H9 (cell line): ENCODE measurements around the gene GPS1. TPM values are rescaled to one million over a fixed set of nuclear protein-coding genes. Genes with fewer than 3 reads are reported as not detected.

Experiments used
- DNase-seq: peaks from one replicate; pipeline ENCODE4 v3.0.0-alpha.2; 2017
- H2AFZ ChIP-seq: one replicate; pipeline ENCODE4 v1.6.1; 2013; ENCODE audit warnings: mild to moderate bottlenecking, low read length, control low read depth, moderate library complexity
- H2AK5ac ChIP-seq: 2 replicates; pipeline ENCODE4 v1.6.1; 2013; ENCODE audit warnings: low read length, control low read depth, mixed read lengths; ENCODE audit not compliant: insufficient read length
- H2BK120ac ChIP-seq: one replicate; pipeline ENCODE4 v1.6.1; 2013; ENCODE audit warnings: low read depth, mild to moderate bottlenecking, low read length, control low read depth, inconsistent platforms; ENCODE audit not compliant: poor library complexity, severe bottlenecking
- H2BK12ac ChIP-seq: 2 replicates; pipeline ENCODE4 v1.6.1; 2013; ENCODE audit warnings: low read length, control low read depth, mixed read lengths, low read depth; ENCODE audit not compliant: insufficient read length
- H2BK15ac ChIP-seq: 2 replicates; pipeline ENCODE4 v1.6.1; 2013; ENCODE audit warnings: low read depth, low read length, control low read depth
- H2BK20ac ChIP-seq: one replicate; pipeline ENCODE4 v1.6.1; 2013; ENCODE audit warnings: low read depth, mild to moderate bottlenecking, low read length, control low read depth, inconsistent platforms; ENCODE audit not compliant: poor library complexity, severe bottlenecking
- H2BK5ac ChIP-seq: 2 replicates; pipeline ENCODE4 v1.6.1; 2013; ENCODE audit warnings: low read length, control low read depth, mixed read lengths; ENCODE audit not compliant: insufficient read length
- H3K14ac ChIP-seq: 2 replicates; pipeline ENCODE4 v1.6.1; 2013; ENCODE audit warnings: low read length, control low read depth; ENCODE audit not compliant: insufficient read depth
- H3K18ac ChIP-seq: 2 replicates; pipeline ENCODE4 v1.6.1; 2013; ENCODE audit warnings: low read depth, mild to moderate bottlenecking, mixed read lengths, low read length, control low read depth; ENCODE audit not compliant: insufficient read length
- H3K23ac ChIP-seq: 2 replicates; pipeline ENCODE4 v1.6.1; 2013; ENCODE audit warnings: low read length, control low read depth, mixed read lengths, low read depth; ENCODE audit not compliant: insufficient read length
- H3K23me2 ChIP-seq: 2 replicates; pipeline ENCODE4 v1.6.1; 2013; ENCODE audit warnings: low read depth, mild to moderate bottlenecking, mixed read lengths, low read length, control low read depth; ENCODE audit not compliant: insufficient read length, poor library complexity, severe bottlenecking
- H3K27ac ChIP-seq: 2 replicates; pipeline ENCODE4 v1.5.1; 2013; ENCODE audit warnings: low read length, control low read depth, mixed read lengths, low read depth; ENCODE audit not compliant: insufficient read length
- H3K27me3 ChIP-seq: 2 replicates; pipeline ENCODE4 v1.6.1; 2013; ENCODE audit warnings: low read length, control low read depth, inconsistent platforms; ENCODE audit not compliant: insufficient read depth
- H3K4ac ChIP-seq: 2 replicates; pipeline ENCODE4 v1.6.1; 2013; ENCODE audit warnings: low read depth, mild to moderate bottlenecking, control low read depth, inconsistent platforms, low read length, moderate library complexity
- H3K4me1 ChIP-seq: 2 replicates; pipeline ENCODE4 v1.6.1; 2013; ENCODE audit warnings: low read length, control low read depth, inconsistent platforms; ENCODE audit not compliant: insufficient read depth
- H3K4me2 ChIP-seq: 2 replicates; pipeline ENCODE4 v1.6.1; 2013; ENCODE audit warnings: low read length, control low read depth, mixed read lengths; ENCODE audit not compliant: insufficient read length, insufficient read depth
- H3K56ac ChIP-seq: 2 replicates; pipeline ENCODE4 v1.6.1; 2013; ENCODE audit warnings: low read depth, mild to moderate bottlenecking, mixed read lengths, low read length, control low read depth; ENCODE audit not compliant: insufficient read length
- H3K79me1 ChIP-seq: 2 replicates; pipeline ENCODE4 v1.6.1; 2013; ENCODE audit warnings: low read depth, mild to moderate bottlenecking, moderate library complexity, low read length, control low read depth, inconsistent platforms; ENCODE audit not compliant: insufficient read depth, poor library complexity, severe bottlenecking
- H3K79me2 ChIP-seq: 2 replicates; pipeline ENCODE4 v1.6.1; 2013; ENCODE audit warnings: low read length, control low read depth, inconsistent platforms; ENCODE audit not compliant: insufficient read depth
- H3K9ac ChIP-seq: 2 replicates; pipeline ENCODE4 v1.6.1; 2013; ENCODE audit warnings: low read length, control low read depth, mixed read lengths; ENCODE audit not compliant: insufficient read length; ENCODE audit errors: extremely low read depth
- H3K9me3 ChIP-seq: one replicate; pipeline ENCODE4 v1.6.1; 2013; ENCODE audit warnings: low read depth, low read length, inconsistent platforms; ENCODE audit not compliant: control insufficient read depth
- H3T11ph ChIP-seq: one replicate; pipeline ENCODE4 v1.6.1; 2013; ENCODE audit warnings: mild to moderate bottlenecking, low read length, control low read depth, inconsistent platforms
- H4K20me1 ChIP-seq: one replicate; pipeline ENCODE4 v1.6.1; 2013; ENCODE audit not compliant: control insufficient read depth, insufficient read length, insufficient read depth
- H4K5ac ChIP-seq: 2 replicates; pipeline ENCODE4 v1.6.1; 2013; ENCODE audit warnings: low read depth, mild to moderate bottlenecking, mixed read lengths, low read length, control low read depth; ENCODE audit not compliant: insufficient read length
- H4K8ac ChIP-seq: replicated peaks from 2 replicates; pipeline ENCODE4 v1.6.1; 2013; ENCODE audit warnings: low read length, control low read depth, mixed read lengths, low read depth; ENCODE audit not compliant: insufficient read length
- H4K91ac ChIP-seq: 2 replicates; pipeline ENCODE4 v1.6.1; 2013; ENCODE audit warnings: low read depth, mild to moderate bottlenecking, moderate library complexity, mixed read lengths, low read length, control low read depth; ENCODE audit not compliant: insufficient read length
- H3K27ac Mint-ChIP-seq, 3 experiments: 2 replicates in 2 of 3; 3 replicates in 1 of 3; pipeline ENCODE4 v1.8.0; 2020 to 2021; ENCODE audit warnings: mixed read lengths in 3 of 3, mild to moderate bottlenecking in 1 of 3, moderate library complexity in 1 of 3
- H3K27me3 Mint-ChIP-seq: 2 replicates; pipeline ENCODE4 v1.8.0; 2021; ENCODE audit warnings: low read depth, mild to moderate bottlenecking, moderate library complexity, mixed read lengths
- H3K36me3 Mint-ChIP-seq, 3 experiments: 2 replicates in 2 of 3; 3 replicates in 1 of 3; pipeline ENCODE4 v1.8.0; 2020 to 2021; ENCODE audit warnings: low read depth in 3 of 3, mixed read lengths in 3 of 3; ENCODE audit not compliant: insufficient read depth in 1 of 3
- H3K4me1 Mint-ChIP-seq, 2 experiments: 2 replicates each; pipeline ENCODE4 v1.8.0; 2020; ENCODE audit warnings: mixed read lengths in 2 of 2
- H3K4me3 Mint-ChIP-seq, 2 experiments: 2 replicates in 1 of 2; 3 replicates in 1 of 2; pipeline ENCODE4 v1.8.0; 2020 to 2021; ENCODE audit warnings: mild to moderate bottlenecking in 2 of 2, mixed read lengths in 2 of 2, moderate library complexity in 1 of 2
- H3K9me3 Mint-ChIP-seq, 2 experiments: 2 replicates in 1 of 2; 3 replicates in 1 of 2; pipeline ENCODE4 v1.8.0; 2020; ENCODE audit warnings: mild to moderate bottlenecking in 2 of 2, mixed read lengths in 2 of 2, moderate library complexity in 1 of 2
- WGBS: extraction: QIAGEN DNeasy Blood & Tissue Kit; methylation state at CpG from one replicate; pipeline ENCODE4 v1.1.7; 2013; ENCODE audit warnings: missing lambda C conversion rate, low lambda C conversion rate, mixed read lengths; ENCODE audit not compliant: insufficient read length; ENCODE audit errors: extremely low coverage; 5-methylcytosine and 5-hydroxymethylcytosine counted together
- total RNA-seq: library from RNA; stranded (reverse); gene quantifications from 2 replicates; pipeline ENCODE4 v1.2.1, GENCODE V29; 2021
- TF ChIP-seq, protein P1 (sequence below): fragments of 200-600 bp; sonication (generic); conservative IDR thresholded peaks from 3 replicates; pipeline ENCODE4 v1.8.0; 2021; ENCODE audit warnings: antibody characterized with exemption, mild to moderate bottlenecking

The GPS1 gene
- total RNA-seq, 1 experiment from 2014 or later, result 164 TPM

DNA sequence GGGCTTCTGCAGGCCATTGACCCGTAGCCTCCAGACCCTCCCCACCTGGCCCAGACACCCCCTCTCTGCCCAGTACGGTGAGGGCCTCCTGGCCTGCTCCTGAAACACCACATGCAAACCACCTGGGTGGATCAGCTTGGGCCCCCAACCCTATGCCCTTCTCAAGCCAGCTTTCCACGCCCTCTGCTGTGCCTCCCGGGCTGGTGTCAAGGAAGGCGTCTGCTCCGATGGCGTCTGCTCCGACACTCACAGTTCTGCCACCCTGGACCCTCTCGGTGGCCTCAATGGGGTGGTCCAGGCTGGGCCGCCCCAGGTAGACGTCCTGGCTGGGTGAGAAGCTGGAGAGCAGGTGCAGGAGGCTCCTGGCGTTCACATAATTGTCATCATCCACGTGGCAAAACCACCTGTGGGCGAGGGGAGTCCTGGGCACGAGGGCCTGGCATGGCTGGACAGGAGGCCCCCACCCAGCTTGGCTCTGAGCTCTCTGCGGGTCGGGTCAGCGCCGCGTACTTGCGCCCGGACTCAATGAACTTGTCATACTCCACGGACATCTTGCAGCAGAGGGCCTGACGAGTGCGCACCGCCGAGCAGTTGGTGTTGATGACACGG, 1.4 kb upstream of the GPS1 start:
- peaks cover 10 to 38% (median 34%) of the 10 kb centered on the region in 3 experiments; a peak in 6 of 7 replicates for H3K36me3 Mint-ChIP-seq
- Histone ChIP-seq H3K4me2 (peak overlapping the region; percentile 5), H2AFZ (no peak overlapping the region), H2BK12ac (no peak overlapping the region), H3K4ac (no peak overlapping the region), H4K5ac (no peak overlapping the region), H3K4me1 (no peaks in the 10 kb centered on the region), H3K9me3 (no peaks in the 10 kb centered on the region), H3K9ac (no peak overlapping the region), H3K23me2 (no peaks in the 10 kb centered on the region), H3K56ac (no peak overlapping the region), H2BK20ac (no peak overlapping the region), H2BK5ac (no peak overlapping the region), H4K8ac (no peak overlapping the region), H2AK5ac (no peak overlapping the region), H2BK15ac (no peak overlapping the region), H3K79me1 (peaks cover 2% of the 10 kb centered on the region), H3K27me3 (no peaks in the 10 kb centered on the region), H3K27ac (no peak overlapping the region), H3T11ph (no peak overlapping the region), H3K18ac (no peak overlapping the region), H2BK120ac (no peak overlapping the region), H4K20me1 (no peaks in the 10 kb centered on the region), H3K23ac (no peak overlapping the region), H3K79me2 (no peaks in the 10 kb centered on the region), H3K14ac (no peak overlapping the region), H4K91ac (no peak overlapping the region)
- no peak overlapping the region; a peak in 1 of 7 replicates for H3K27ac Mint-ChIP-seq
- TF ChIP-seq, protein P1, sequence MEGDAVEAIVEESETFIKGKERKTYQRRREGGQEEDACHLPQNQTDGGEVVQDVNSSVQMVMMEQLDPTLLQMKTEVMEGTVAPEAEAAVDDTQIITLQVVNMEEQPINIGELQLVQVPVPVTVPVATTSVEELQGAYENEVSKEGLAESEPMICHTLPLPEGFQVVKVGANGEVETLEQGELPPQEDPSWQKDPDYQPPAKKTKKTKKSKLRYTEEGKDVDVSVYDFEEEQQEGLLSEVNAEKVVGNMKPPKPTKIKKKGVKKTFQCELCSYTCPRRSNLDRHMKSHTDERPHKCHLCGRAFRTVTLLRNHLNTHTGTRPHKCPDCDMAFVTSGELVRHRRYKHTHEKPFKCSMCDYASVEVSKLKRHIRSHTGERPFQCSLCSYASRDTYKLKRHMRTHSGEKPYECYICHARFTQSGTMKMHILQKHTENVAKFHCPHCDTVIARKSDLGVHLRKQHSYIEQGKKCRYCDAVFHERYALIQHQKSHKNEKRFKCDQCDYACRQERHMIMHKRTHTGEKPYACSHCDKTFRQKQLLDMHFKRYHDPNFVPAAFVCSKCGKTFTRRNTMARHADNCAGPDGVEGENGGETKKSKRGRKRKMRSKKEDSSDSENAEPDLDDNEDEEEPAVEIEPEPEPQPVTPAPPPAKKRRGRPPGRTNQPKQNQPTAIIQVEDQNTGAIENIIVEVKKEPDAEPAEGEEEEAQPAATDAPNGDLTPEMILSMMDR, result no peak
- peak overlapping the region; percentile 78 to 86 for H3K4me3 Mint-ChIP-seq
- H3K27me3 Mint-ChIP-seq, result no peaks in the 10 kb centered on the region; the same call in 1 of the 2 replicates
- no CpG with 5 or more reads among the region's 28 CpGs for WGBS
- no peak for DNase-seq
- peaks cover 0 to 13% of the 10 kb centered on the region in 2 experiments; a peak in 2 of 4 replicates for H3K4me1 Mint-ChIP-seq
- no peaks in the 10 kb centered on the region for H3K9me3 Mint-ChIP-seq
